ENCODE results near the gene PRCC. TPM values are rescaled to one million over a fixed set of nuclear protein-coding genes. Genes with fewer than 3 reads are reported as not detected.

PRCC gene
- total RNA-seq, 2 experiments from 2014 or later: 49.5 to 50.0 TPM

GRCh38 chr1:156815307-156815826 is 48.0 kb downstream of the PRCC start:
- H3K27ac ChIP-seq (ENCODE audit: low read depth in 1 of 2, low read length in 2 of 2): peak overlapping the region; percentile 97 to 99
- intact Hi-C loops (cut with DNase I, micrococcal nuclease): loop anchor here (2.0 to 10.0 kb wide), 2 partner anchors 83 to 319 kb away; partner anchors contain the start of gene ETV3 (in 1 of the 2)

DNA sequence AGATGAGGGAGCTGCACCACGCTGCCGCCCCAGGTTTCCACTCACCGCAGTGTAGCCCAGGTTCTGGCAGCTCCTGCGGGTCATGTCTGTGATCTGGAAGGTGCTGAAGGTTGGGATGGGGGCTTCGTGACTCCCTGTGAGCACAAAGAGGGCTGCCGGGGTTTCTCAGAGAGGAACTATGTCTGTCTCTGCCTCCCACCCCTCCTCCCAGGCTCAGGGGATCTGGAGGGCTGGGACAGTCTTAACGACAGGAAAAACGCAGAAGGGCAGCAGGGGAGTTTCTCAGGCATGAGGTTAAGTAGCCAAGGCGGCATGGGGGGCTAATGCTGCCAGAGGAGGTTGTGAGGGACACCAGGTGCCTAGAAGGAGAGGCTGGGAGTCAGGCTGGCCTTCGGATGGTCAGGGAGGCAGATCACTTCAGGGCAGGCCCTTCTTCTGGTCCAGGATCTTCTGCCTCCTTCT is 48.7 kb downstream of the PRCC start:
- Mint-ChIP-seq H3K4me3 (peak overlapping the region; percentile 83), H3K4me1 (ENCODE audit: low read depth) (peaks cover 56% of the 10 kb centered on the region), H3K27ac (peak overlapping the region; percentile 98), H3K9me3 (no peaks in the 10 kb centered on the region), H3K27me3 (peaks cover 6% of the 10 kb centered on the region), H3K36me3 (ENCODE audit: low read depth) (peaks cover 28% of the 10 kb centered on the region)
- DNase-seq (peak in 4 of 14 experiments; percentile 24 to 59 (median 47)), ATAC-seq (ENCODE audit: poor library complexity) (no peak)
- CTCF ChIA-PET: interaction anchor here (1.8 to 2.1 kb wide), 2 partner anchors 23 to 44 kb away, joined by 8 to 11 read pairs; no protein-coding TSS in a partner anchor
- Histone ChIP-seq H3K27ac (ENCODE audit: low read depth in 1 of 2, low read length in 2 of 2) (peak overlapping the region; percentile 97 to 99), H3K27me3 (ENCODE audit: control insufficient read depth in 1 of 2, insufficient read depth in 2 of 2, low read length in 2 of 2) (no peaks in the 10 kb centered on the region), H3K9me3 (ENCODE audit: control insufficient read depth in 1 of 2, insufficient read depth in 1 of 2, low read length in 2 of 2) (no peaks in the 10 kb centered on the region), H3K36me3 (ENCODE audit: insufficient read depth, low read length) (peaks cover 31% of the 10 kb centered on the region), H3K4me1 (ENCODE audit: insufficient read depth, low read length) (peaks cover 70% of the 10 kb centered on the region), H3K4me3 (ENCODE audit: low read length) (peak overlapping the region; percentile 73)
- no peak for TF ChIP-seq CTCF (IDR thresholded peaks at IDR 0.05)
- intact Hi-C loops (cut with DNase I, micrococcal nuclease): loop anchor here (2.0 to 10.0 kb wide), 3 partner anchors 45 to 319 kb away; partner anchors contain the start of genes ETV3 (in 1 of the 2) and NTRK1 (in 1 of the 2)
- POLR2A ChIA-PET: interaction anchor here (0.7 to 2.2 kb wide), 8 partner anchors 10 to 90 kb away, joined by 3 to 16 read pairs (median 4); partner anchors contain the start of genes METTL25B, NTRK1 and PRCC

More at GRCh38 chr1:156815307-156815826, 48.0 kb downstream of the PRCC start:
- no peaks in the 10 kb centered on the region for H3K27me3 ChIP-seq (ENCODE audit: control insufficient read depth in 1 of 2, insufficient read depth in 2 of 2, low read length in 2 of 2)
- no peak for TF ChIP-seq CTCF (IDR thresholded peaks at IDR 0.05)
- peak overlapping the region; percentile 73 for H3K4me3 ChIP-seq (ENCODE audit: low read length)
- CTCF ChIA-PET: interaction anchor here (1.8 kb wide), 1 partner anchor 44 kb away, joined by 8 read pairs; no protein-coding TSS in a partner anchor
- Mint-ChIP-seq H3K27ac (peak overlapping the region; percentile 98), H3K36me3 (ENCODE audit: low read depth) (peaks cover 31% of the 10 kb centered on the region), H3K4me1 (ENCODE audit: low read depth) (peaks cover 58% of the 10 kb centered on the region), H3K27me3 (peaks cover 6% of the 10 kb centered on the region), H3K9me3 (no peaks in the 10 kb centered on the region), H3K4me3 (peak overlapping the region; percentile 83)
- ATAC-seq (ENCODE audit: poor library complexity) (no peak), DNase-seq (peak in 1 of 14 experiments; percentile 34)
- POLR2A ChIA-PET: interaction anchor here (0.9 to 1.0 kb wide), 2 partner anchors 9 to 17 kb away, joined by 3 to 4 read pairs; no protein-coding TSS in a partner anchor
- H3K9me3 ChIP-seq (ENCODE audit: control insufficient read depth in 1 of 2, insufficient read depth in 1 of 2, low read length in 2 of 2): no peaks in the 10 kb centered on the region
- peaks cover 35% of the 10 kb centered on the region for H3K36me3 ChIP-seq (ENCODE audit: insufficient read depth, low read length)
- H3K4me1 ChIP-seq (ENCODE audit: insufficient read depth, low read length): peaks cover 73% of the 10 kb centered on the region

GRCh38 chr1:156816561-156817328 is 49.4 kb downstream of the PRCC start, which contains the start of gene SH2D2A:
TSS of gene SH2D2A (minus strand) at chr1:156816848. CDS start at chr1:156816708, 140 bp downstream.
- H3K9me3 Mint-ChIP-seq: no peaks in the 10 kb centered on the region
- Histone ChIP-seq H3K27me3 (ENCODE audit: control insufficient read depth in 1 of 2, insufficient read depth in 2 of 2, low read length in 2 of 2) (no peaks in the 10 kb centered on the region), H3K9me3 (ENCODE audit: control insufficient read depth in 1 of 2, insufficient read depth in 1 of 2, low read length in 2 of 2) (no peaks in the 10 kb centered on the region), H3K27ac (ENCODE audit: low read depth in 1 of 2, low read length in 2 of 2) (peak within 1 kb of the TSS; percentile 97 to 99), H3K36me3 (ENCODE audit: insufficient read depth, low read length) (peaks cover 23% of the 10 kb centered on the region), H3K4me3 (ENCODE audit: low read length) (peak within 1 kb of the TSS; percentile 73), H3K4me1 (ENCODE audit: insufficient read depth, low read length) (peaks cover 63% of the 10 kb centered on the region)
- POLR2A ChIA-PET: interaction anchor here (0.7 to 2.2 kb wide), 8 partner anchors 15 to 91 kb away, joined by 3 to 16 read pairs (median 4); partner anchors contain the start of genes METTL25B, NTRK1 and PRCC
- peak; percentile 84 to 100 (median 92) for DNase-seq
- peak; percentile 84 for ATAC-seq (ENCODE audit: poor library complexity)
- no peak for TF ChIP-seq CTCF (IDR thresholded peaks at IDR 0.05)
- peak within 1 kb of the TSS; percentile 98 for H3K27ac Mint-ChIP-seq
- intact Hi-C loops (cut with DNase I, micrococcal nuclease): loop anchor here in 1 of 2 experiments (2.0 to 10.0 kb wide), 2 partner anchors 44 to 318 kb away; partner anchors contain the start of genes ETV3 and NTRK1
- peaks cover 21% of the 10 kb centered on the region for H3K36me3 Mint-ChIP-seq (ENCODE audit: low read depth)
- H3K27me3 Mint-ChIP-seq: peaks cover 6% of the 10 kb centered on the region
- H3K4me3 Mint-ChIP-seq: peak within 1 kb of the TSS; percentile 83
- CTCF ChIA-PET: interaction anchor here (1.0 to 2.1 kb wide), 3 partner anchors 15 to 43 kb away, joined by 4 to 11 read pairs (median 8); no protein-coding TSS in a partner anchor
- peaks cover 48% of the 10 kb centered on the region for H3K4me1 Mint-ChIP-seq (ENCODE audit: low read depth)

All from CD4-positive, alpha-beta T cell (primary cell).